GM13977 (cell line): Measurements from ENCODE around the gene TYROBP.
"Not testable (repeated sequence)": the region's sequence is repeated elsewhere in the genome, so short reads cannot be mapped to it uniquely, and the experiment has no call there.

Source experiments
- DNase-seq: peaks from one replicate; pipeline ENCODE4 v3.0.0; 2012; ENCODE audit warnings: low spot score
- in situ Hi-C: fragments of 300-500 bp; cut with MboI; formaldehyde crosslinking; loops from one replicate; pipeline ENCODE4 v1.12.0; 2022; ENCODE audit warnings: low sequenced_read_pairs, low pct_unique_long_range_greater_than_20kb, mixed read lengths, inconsistent platforms; ENCODE audit not compliant: unreplicated experiment
- TF ChIP-seq, protein P1 (sequence below): IDR thresholded peaks from 2 replicates; pipeline ENCODE4 v1.5.1; 2012; ENCODE audit warnings: mild to moderate bottlenecking, control low read depth; ENCODE audit not compliant: insufficient read depth; ENCODE audit errors: extremely low read depth, missing control alignments

Gene TYROBP

DNA sequence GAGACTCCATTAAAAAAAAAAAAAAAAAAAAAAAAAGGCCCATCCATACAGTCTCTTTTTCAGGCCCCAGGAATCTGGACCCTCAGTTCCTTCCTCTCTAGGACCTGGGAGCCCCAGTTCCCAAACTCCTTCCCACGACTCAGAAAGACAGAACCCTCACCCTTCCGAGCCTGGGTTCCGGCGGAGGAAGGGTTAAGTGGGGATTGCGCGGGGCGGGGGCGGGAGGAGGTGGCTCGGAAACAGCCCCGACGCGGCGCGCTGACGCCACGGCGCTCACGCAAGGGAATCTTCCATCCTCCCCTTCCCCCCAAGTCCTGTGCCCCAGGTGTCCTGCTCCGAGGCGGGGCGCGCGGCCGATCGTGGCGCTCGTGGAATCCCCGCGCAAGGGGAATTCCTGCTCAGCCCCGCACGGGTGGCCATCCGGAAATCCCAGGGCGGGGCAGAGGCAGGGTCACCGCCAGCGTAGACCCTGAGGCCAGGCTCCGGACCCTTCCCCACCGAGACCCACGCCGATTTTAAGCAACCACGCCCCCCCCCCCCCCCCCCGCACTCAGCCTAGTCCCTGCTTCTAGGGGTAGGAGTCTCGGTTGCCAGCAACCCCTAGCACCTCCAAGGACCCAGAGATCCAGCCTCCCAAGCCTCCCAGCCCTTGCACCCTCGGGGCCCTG lies 8.4 kb downstream of the TYROBP start:
- TF ChIP-seq, protein P1, sequence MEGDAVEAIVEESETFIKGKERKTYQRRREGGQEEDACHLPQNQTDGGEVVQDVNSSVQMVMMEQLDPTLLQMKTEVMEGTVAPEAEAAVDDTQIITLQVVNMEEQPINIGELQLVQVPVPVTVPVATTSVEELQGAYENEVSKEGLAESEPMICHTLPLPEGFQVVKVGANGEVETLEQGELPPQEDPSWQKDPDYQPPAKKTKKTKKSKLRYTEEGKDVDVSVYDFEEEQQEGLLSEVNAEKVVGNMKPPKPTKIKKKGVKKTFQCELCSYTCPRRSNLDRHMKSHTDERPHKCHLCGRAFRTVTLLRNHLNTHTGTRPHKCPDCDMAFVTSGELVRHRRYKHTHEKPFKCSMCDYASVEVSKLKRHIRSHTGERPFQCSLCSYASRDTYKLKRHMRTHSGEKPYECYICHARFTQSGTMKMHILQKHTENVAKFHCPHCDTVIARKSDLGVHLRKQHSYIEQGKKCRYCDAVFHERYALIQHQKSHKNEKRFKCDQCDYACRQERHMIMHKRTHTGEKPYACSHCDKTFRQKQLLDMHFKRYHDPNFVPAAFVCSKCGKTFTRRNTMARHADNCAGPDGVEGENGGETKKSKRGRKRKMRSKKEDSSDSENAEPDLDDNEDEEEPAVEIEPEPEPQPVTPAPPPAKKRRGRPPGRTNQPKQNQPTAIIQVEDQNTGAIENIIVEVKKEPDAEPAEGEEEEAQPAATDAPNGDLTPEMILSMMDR = no peak
- in situ Hi-C loops = no loop called here
- peak; percentile 93 for DNase-seq

DNA sequence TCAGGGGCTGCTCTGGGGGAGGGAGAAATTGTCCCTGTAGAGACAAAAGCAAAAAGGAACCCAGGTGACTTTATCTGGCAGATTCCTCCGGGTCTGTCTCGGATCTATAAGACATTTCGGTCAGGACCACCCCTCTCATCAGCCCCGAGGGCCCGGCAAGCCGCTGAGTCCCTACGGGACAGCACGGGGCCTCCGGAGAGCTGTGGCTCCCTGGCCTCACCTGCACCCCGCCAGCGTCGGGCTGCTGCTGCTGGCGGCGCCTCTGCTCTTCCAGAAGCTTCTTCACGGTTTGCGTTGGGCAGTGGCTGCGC lies 9.6 kb downstream of the TYROBP start:
- TF ChIP-seq, protein P1 = no peak
- no peak for DNase-seq
- in situ Hi-C loops = no loop called here

DNA sequence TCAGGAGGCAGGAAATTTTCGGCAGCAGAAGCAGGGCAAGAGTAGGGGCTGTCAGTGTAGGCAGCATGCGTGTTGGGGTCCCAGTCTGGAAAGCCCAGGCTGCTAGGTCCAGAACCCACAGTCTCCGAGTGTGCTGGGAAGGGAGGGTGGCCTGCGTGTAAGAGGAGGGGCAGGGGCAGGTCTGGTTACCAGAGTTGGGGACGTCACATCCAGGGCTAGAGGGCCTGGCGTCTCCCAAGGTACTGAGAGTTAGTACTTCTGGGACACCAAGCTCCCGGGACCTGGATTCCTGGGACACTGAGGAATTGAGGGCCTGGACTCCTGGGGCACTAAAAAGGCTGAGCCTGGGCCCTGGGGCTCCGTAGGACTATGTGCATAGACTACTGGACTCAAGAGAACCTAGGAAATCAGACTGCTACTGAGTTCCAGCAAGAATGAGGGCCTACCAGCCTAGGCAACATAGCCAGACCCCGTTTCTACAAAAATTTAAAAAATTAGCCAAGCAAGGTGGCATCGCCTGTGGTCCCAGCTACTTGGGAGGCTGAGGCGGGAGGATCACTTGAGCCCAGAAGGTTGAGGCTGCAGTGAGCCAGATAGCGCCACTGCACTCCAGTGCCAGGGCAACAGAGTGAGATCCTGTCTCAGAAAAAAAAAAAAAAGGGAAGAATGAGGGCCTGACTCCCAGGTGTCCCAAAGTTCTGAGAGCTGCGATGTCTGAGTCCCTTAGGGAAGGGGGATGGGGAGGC lies 10.2 kb downstream of the TYROBP start:
- in situ Hi-C loops = no loop called here
- DNase-seq = no peak
- TF ChIP-seq, protein P1 = no peak

DNA sequence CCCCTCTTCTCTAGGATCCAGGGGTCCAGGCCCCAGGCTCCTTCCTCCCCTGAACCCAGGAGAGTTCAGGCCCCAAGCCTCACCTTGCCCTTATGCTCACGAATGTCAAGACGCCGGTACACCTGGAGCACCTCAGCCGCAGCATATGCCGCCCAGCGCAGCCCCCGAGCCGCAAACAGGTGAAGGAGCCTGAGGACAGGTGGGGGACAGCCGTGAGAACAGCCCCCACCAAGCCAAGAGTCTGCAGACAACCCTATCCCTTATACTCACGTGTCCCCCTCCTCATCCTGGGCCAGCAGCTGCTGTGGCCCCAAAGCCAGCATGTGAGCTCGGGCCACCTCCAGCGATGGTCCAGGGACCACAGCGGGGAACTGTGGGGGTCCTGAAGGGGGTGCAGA lies 11.5 kb downstream of the TYROBP start:
- DNase-seq = no peak
- in situ Hi-C loops = no loop called here
- TF ChIP-seq, protein P1 = no peak

DNA sequence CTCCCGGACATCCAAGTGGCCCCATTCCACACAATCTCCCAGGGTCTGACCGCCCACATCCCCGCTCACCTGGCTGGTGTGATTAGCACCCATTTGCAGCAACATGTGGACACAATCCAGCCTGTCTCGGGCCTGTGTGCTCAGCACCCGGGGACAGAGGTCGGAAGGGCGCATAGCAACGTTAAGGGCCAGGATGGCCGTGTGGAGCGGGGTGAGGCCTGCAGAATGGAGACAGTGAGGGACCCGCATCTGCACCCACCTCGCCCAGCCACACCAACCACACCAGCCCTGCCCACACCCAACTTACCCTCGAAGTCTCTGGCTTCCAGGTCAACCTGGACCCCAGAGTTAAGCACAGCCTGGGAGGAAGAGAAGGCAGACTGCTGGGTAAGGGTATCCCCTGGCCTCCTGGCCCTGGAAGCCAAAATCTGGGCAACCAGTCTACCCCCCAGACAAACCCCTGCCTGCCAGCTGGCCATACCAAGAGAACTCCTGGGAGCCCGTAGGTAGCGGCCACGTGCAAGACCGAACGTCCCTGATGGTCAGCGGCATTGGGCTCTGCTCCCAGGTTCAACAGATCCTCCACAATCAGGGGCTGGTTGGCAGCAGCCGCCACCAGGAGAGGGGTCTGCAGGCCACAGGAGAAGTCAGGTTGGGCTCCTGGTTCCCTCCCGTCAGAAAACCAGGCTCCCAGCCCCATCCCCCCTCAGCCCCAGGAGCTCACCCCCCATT lies 12.0 kb downstream of the TYROBP start:
- TF ChIP-seq, protein P1 = no peak
- DNase-seq = no peak
- in situ Hi-C loops = no loop called here

DNA sequence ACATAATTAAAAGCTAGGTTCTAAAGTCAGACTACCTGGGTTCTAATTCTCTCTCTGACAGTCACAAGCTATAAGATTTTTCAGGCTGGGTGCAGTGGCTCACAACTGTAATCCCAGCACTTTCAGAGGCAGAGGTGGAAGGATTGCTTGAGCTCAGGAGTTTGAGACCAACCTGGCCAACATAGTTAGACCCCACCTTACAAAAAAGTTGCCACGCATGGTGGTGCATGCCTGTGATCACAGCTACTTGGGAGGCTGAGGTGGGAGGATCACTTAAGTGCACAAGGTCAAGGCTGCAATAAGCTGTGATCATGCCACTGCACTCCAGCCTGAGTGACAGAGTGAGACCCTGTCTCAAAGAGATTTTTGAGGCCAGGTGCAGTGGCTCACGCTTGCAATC lies 13.8 kb downstream of the TYROBP start:
- TF ChIP-seq, protein P1 = no peak
- in situ Hi-C loops = no loop called here
- no peak for DNase-seq

DNA sequence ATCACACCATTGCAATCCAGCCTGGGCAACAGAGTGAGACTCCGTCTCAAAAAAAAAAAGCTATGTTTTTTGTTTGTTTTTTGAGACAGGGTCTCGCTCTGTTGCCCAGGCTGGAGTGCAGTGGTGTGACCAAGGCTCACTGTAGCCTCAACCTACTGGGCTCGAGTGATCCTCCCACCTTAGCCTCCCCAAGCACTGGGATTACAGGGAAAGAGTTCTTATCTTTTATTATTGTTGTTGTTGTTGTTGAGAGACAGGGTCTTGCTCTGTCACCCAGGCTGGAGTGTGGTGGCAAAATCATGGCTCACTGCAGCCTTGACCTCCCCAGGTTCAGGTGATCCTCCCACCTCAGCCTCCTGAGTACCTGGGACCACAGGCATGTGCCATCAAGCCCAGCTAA lies 16.3 kb downstream of the TYROBP start:
- DNase-seq, in situ Hi-C loops: not testable (repeated sequence)
